Sigmoid colon (tissue), 4 donors: ENCODE results near the gene TPCN1.

ENCODE experiments used
- CTCF ChIP-seq, 4 experiments: fragments of 450-650 bp in 3 of 4; fragments of 200-600 bp in 1 of 4; IDR thresholded peaks; one replicate each; pipeline ENCODE4 v1.5.1; 2016 to 2019; ENCODE audit warnings: antibody characterized with exemption in 4 of 4, mild to moderate bottlenecking in 3 of 4, moderate library complexity in 2 of 4
- POLR2A ChIP-seq, 2 donors: fragments of 450-650 bp; IDR thresholded peaks; one replicate each; pipeline ENCODE4 v1.6.1; 2016; ENCODE audit warnings: antibody characterized with exemption in 2 of 2, mild to moderate bottlenecking in 2 of 2, moderate library complexity in 2 of 2
- POLR2AphosphoS5 ChIP-seq, 4 donors: sonication (generic); formaldehyde crosslinking; IDR thresholded peaks; one replicate each; pipeline ENCODE4 v1.6.1; 2017; ENCODE audit warnings: antibody characterized with exemption in 4 of 4

GRCh38 chr12:113227686-113228391 lies 6.6 kb downstream of the TPCN1 start:
- TF ChIP-seq CTCF (IDR thresholded peaks at IDR 0.05), result no peak
- no peak for TF ChIP-seq POLR2A (IDR thresholded peaks at IDR 0.05)
- TF ChIP-seq POLR2AphosphoS5 (IDR thresholded peaks at IDR 0.05), result no peak
